Measurements from ENCODE around the gene SUOX.

DNA sequence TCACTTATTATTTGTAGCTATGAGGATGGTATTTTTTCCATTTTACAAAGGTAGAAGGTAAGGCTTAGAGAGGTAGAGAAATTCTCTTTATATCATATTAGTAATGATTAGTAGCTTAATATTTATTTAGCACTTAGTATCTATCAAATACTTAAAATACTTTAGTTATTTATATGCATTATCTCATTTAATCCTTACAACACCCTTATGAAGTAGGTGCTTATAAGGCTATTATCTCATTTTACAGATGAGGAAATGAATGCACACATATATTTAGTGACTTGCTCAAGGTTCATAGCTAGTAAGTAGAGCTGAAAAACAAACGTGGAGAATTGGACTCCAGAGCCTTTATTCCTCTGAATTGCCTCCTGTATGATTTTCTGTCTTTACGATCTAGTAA lies 12.2 kb upstream of the SUOX start:
- TF ChIP-seq, protein P1, sequence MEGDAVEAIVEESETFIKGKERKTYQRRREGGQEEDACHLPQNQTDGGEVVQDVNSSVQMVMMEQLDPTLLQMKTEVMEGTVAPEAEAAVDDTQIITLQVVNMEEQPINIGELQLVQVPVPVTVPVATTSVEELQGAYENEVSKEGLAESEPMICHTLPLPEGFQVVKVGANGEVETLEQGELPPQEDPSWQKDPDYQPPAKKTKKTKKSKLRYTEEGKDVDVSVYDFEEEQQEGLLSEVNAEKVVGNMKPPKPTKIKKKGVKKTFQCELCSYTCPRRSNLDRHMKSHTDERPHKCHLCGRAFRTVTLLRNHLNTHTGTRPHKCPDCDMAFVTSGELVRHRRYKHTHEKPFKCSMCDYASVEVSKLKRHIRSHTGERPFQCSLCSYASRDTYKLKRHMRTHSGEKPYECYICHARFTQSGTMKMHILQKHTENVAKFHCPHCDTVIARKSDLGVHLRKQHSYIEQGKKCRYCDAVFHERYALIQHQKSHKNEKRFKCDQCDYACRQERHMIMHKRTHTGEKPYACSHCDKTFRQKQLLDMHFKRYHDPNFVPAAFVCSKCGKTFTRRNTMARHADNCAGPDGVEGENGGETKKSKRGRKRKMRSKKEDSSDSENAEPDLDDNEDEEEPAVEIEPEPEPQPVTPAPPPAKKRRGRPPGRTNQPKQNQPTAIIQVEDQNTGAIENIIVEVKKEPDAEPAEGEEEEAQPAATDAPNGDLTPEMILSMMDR (IDR thresholded peaks at IDR 0.05; ENCODE audit: low read depth, low read length) = no peak
- TF ChIP-seq EZH2phosphoT487 (IDR thresholded peaks at IDR 0.05; ENCODE audit: low read depth) = no peak
